B cell (primary cell): ENCODE measurements around the gene COQ9.

Experiments
- EZH2 ChIP-seq: IDR thresholded peaks from 2 replicates; pipeline ENCODE4 v1.6.1; 2012; ENCODE audit warnings: borderline replicate concordance, low read depth, mild to moderate bottlenecking, moderate library complexity, low read length; ENCODE audit not compliant: insufficient read depth, poor library complexity, severe bottlenecking
- TF ChIP-seq, protein P1 (sequence below): fragments of 200-600 bp; IDR thresholded peaks from one replicate; pipeline ENCODE4 v1.8.0; 2022; ENCODE audit warnings: antibody characterized with exemption, mild to moderate bottlenecking

DNA sequence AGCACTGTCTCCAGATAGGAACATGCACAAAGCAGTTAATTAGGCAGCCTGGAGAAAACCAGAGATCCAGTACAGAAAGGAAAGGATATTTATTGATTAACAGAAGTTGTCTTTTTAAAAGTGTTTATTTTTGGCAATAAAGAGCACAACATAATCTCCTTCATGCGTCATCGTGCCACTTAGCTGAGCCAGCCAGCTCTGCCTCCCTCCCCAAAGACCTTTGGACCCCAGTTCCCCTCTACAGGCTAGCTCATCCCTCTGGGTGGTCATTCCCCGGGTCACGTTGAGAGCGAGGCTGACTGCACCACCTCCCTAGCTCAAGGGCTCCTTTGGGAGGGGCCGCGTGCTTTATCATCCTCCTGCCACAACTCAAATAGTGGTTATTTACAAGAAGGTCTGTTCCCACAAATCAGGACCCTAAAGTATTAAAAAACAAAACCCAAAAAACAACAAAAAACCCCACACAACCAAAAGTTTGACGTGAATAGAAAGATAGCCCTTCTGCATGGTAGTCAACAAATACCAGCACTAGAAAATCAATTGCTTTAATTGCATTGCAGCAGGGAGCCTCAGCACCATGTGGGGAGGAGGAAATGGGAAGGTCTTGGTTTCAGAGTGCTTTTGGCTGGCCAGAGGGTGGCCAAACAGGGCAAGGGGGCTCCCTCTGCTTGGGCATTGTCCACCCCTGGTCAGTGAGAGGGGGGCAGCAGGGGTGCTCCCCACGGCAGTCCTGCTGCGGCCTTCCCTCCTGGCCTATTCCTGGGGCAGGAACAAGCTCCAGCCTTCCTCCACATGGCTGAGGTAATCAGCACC, 24.8 kb downstream of the COQ9 start:
- TF ChIP-seq, protein P1, sequence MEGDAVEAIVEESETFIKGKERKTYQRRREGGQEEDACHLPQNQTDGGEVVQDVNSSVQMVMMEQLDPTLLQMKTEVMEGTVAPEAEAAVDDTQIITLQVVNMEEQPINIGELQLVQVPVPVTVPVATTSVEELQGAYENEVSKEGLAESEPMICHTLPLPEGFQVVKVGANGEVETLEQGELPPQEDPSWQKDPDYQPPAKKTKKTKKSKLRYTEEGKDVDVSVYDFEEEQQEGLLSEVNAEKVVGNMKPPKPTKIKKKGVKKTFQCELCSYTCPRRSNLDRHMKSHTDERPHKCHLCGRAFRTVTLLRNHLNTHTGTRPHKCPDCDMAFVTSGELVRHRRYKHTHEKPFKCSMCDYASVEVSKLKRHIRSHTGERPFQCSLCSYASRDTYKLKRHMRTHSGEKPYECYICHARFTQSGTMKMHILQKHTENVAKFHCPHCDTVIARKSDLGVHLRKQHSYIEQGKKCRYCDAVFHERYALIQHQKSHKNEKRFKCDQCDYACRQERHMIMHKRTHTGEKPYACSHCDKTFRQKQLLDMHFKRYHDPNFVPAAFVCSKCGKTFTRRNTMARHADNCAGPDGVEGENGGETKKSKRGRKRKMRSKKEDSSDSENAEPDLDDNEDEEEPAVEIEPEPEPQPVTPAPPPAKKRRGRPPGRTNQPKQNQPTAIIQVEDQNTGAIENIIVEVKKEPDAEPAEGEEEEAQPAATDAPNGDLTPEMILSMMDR, result no peak
- TF ChIP-seq EZH2, result no peak
